ENCODE measurements around the gene STAC3. TPM values are rescaled to one million over a fixed set of nuclear protein-coding genes. Genes with fewer than 3 reads are reported as not detected.

The STAC3 gene
- total and polyA plus RNA-seq, 12 donors = 0.30 to 10.5 (median 2.5) TPM

DNA sequence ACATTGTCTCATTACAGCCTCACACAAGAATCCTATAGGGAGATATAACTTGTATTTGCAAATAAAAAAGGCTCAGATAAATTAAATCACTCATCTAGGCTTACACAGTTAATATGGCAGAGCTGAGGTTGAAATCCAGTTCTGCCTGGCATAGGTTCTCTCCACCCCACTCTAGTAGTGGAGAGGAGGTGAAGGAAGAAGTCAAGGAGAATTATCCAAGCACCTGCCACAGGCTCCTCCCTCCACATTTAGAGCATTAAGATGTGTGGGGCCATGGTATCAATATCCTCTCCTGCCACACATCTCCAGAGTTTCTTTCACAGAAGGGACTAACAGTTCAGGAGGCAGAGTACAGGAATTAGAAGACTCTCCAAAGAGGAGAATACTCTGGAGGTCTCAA lies 22.5 kb upstream of the STAC3 start:
- no peaks in the 10 kb centered on the region for H3K27me3 ChIP-seq
- H3K27ac ChIP-seq = no peak overlapping the region
- no peak overlapping the region for H3K4me3 ChIP-seq
- peaks cover 0 to 25% of the 10 kb centered on the region in 2 donors for H3K36me3 ChIP-seq (replicated peaks in 1 of 2)
- no peak for TF ChIP-seq POLR2A (IDR thresholded peaks at IDR 0.05)
- TF ChIP-seq, protein P1, sequence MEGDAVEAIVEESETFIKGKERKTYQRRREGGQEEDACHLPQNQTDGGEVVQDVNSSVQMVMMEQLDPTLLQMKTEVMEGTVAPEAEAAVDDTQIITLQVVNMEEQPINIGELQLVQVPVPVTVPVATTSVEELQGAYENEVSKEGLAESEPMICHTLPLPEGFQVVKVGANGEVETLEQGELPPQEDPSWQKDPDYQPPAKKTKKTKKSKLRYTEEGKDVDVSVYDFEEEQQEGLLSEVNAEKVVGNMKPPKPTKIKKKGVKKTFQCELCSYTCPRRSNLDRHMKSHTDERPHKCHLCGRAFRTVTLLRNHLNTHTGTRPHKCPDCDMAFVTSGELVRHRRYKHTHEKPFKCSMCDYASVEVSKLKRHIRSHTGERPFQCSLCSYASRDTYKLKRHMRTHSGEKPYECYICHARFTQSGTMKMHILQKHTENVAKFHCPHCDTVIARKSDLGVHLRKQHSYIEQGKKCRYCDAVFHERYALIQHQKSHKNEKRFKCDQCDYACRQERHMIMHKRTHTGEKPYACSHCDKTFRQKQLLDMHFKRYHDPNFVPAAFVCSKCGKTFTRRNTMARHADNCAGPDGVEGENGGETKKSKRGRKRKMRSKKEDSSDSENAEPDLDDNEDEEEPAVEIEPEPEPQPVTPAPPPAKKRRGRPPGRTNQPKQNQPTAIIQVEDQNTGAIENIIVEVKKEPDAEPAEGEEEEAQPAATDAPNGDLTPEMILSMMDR (IDR thresholded peaks at IDR 0.05) = no peak
- H3K9me3 ChIP-seq (replicated peaks in 1 of 3) = no peaks in the 10 kb centered on the region
- H3K4me1 ChIP-seq (replicated peaks in 1 of 2) = peaks cover 6 to 11% of the 10 kb centered on the region in 2 donors
- intact Hi-C loops (cut with DNase I) = no loop called here
- DNase-seq = no peak

DNA sequence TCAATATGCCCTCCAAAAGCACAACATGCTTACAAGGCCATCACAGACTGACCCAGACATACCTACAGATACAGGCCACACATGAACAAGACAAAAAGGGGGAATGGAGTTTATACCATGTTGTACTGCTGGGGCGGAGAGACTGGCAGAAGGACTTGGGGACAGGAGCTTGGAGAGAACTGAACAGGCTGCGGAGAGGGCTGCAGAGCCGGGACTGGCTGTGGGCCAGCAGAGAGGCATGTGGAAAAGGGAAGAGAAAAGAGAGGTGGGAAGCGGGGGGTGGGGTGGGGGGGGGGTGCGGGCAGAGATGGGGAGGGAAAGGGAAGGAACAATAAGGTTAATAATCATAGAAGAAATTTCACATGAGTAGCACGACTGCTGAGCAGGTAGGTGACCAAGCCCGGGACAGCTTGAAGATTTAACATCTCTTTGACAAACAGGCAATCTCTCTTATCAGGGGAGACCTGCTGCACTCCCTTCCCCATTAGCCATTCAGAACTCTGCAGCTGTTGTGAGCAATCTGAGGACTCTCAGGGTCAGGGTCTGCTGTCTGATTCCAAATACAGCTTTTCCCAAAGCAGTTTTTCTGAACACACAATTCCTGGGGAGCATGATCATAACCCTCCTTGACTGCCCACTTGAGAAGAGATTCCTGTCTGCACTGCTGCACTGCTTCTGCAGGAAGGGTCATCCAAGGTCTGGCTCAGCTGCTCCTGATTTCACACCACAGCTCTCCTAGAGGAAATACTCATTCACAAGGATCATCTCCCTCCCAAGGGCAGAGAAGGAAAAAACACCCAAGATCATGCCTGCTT lies 21.6 kb upstream of the STAC3 start:
- peaks cover 0 to 26% of the 10 kb centered on the region in 2 donors for H3K36me3 ChIP-seq (replicated peaks in 1 of 2)
- DNase-seq = peak in 2 of 7 donors; percentile 28 to 42
- TF ChIP-seq, protein P1 (IDR thresholded peaks at IDR 0.05) = no peak
- no peak for TF ChIP-seq POLR2A (IDR thresholded peaks at IDR 0.05)
- no peak overlapping the region for H3K27ac ChIP-seq
- no peaks in the 10 kb centered on the region for H3K9me3 ChIP-seq (replicated peaks in 1 of 3)
- no peak overlapping the region for H3K4me3 ChIP-seq
- 33 to 44% (median 37%) methylated on average over 7 of the region's 7 CpGs for WGBS, 4 donors
- intact Hi-C loops (cut with DNase I) = no loop called here
- no peaks in the 10 kb centered on the region for H3K27me3 ChIP-seq
- peaks cover 6 to 11% of the 10 kb centered on the region in 2 donors for H3K4me1 ChIP-seq (replicated peaks in 1 of 2)

GRCh38 chr12:57270966-57271470 lies 20.0 kb upstream of the STAC3 start:
- 81 to 100% (median 86%) methylated on average over 1 of the region's 1 CpG for WGBS, 4 donors
- no peak for DNase-seq
- intact Hi-C loops (cut with DNase I) = no loop called here

DNA sequence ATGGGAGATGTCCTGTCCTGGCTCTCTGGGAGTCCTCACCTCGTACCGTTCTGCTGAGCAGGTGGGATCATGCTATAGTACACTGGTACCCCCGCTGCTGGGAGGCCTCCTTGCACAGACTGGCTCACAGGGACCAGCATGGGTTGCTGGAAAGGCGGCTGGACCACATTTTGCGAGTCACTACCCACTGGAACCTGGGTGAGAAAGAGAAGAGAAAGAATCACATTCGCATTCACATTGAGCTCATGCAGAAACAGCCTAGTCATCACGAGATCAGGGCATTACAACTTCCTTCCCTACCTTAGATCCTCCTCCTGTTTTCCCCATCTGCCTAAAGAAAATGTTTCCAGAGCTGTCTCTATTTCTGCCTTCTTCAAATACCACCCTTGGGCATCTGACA lies 17.3 kb upstream of the STAC3 start:
- intact Hi-C loops (cut with DNase I) = no loop called here
- Histone ChIP-seq H3K4me3 (no peak overlapping the region), H3K27me3 (no peaks in the 10 kb centered on the region), H3K27ac (no peak overlapping the region), H3K36me3 (replicated peaks in 1 of 2) (peaks cover 0 to 50% of the 10 kb centered on the region in 2 donors), H3K4me1 (replicated peaks in 1 of 2) (peaks cover 6 to 10% of the 10 kb centered on the region in 2 donors), H3K9me3 (replicated peaks in 1 of 3) (no peaks in the 10 kb centered on the region)
- WGBS, 4 donors = 76 to 82% (median 77%) methylated on average over 7 of the region's 7 CpGs
- TF ChIP-seq, protein P1 (IDR thresholded peaks at IDR 0.05) = no peak
- TF ChIP-seq POLR2A (IDR thresholded peaks at IDR 0.05) = no peak
- no peak for DNase-seq

More at GRCh38 chr12:57270966-57271470, 20.0 kb upstream of the STAC3 start:
- TF ChIP-seq, protein P1 (IDR thresholded peaks at IDR 0.05) = no peak
- no peak for TF ChIP-seq POLR2A (IDR thresholded peaks at IDR 0.05)
- Histone ChIP-seq H3K27ac (no peak overlapping the region), H3K4me1 (replicated peaks in 1 of 2) (peaks cover 6 to 11% of the 10 kb centered on the region in 2 donors), H3K4me3 (no peak overlapping the region), H3K27me3 (no peaks in the 10 kb centered on the region), H3K9me3 (replicated peaks in 1 of 3) (no peaks in the 10 kb centered on the region), H3K36me3 (replicated peaks in 1 of 2) (peaks cover 0 to 41% of the 10 kb centered on the region in 2 donors)

Measured in adrenal gland (tissue), 12 donors.